KG1 (cell line): Measurements from ENCODE around the gene HK2.

Experiments
- DNase-seq: peaks from one replicate; lab custom pipeline; 2025; lab: John Stamatoyannopoulos, UW

Gene HK2

GRCh38 chr2:74937221-74937880 is 103.4 kb downstream of the HK2 start:
- no peak for DNase-seq

- no peak for DNase-seq
These were observed 104.3 kb downstream of the HK2 start for GRCh38 chr2:74938264-74938663.

GRCh38 chr2:74939919-74940812 is 106.2 kb downstream of the HK2 start:
- no peak for DNase-seq

- no peak for DNase-seq
These were observed 107.4 kb downstream of the HK2 start for GRCh38 chr2:74941284-74941683.

GRCh38 chr2:74942263-74942662 is 108.3 kb downstream of the HK2 start:
- no peak for DNase-seq
